Peyer's patch (tissue), 4 donors: Measurements from ENCODE around the gene RNF224. TPM values are rescaled to one million over a fixed set of nuclear protein-coding genes. Genes with fewer than 3 reads are reported as not detected.

Source experiments
- DNase-seq, 3 donors: peaks; one replicate each; pipeline ENCODE4 v3.0.0-alpha.2; 2017 to 2019
- H3K27ac ChIP-seq, 4 donors: fragments of 200-600 bp; sonication (generic); one replicate each; pipeline ENCODE4 v1.5.1; 2016 to 2019
- H3K27me3 ChIP-seq, 2 donors: fragments of 200-600 bp; sonication (generic); one replicate each; pipeline ENCODE4 v1.5.1; 2019
- H3K36me3 ChIP-seq, 3 donors: fragments of 200-600 bp; sonication (generic); one replicate each; pipeline ENCODE4 v1.5.1; 2016 to 2019
- H3K4me1 ChIP-seq, 4 donors: fragments of 200-600 bp; sonication (generic); one replicate each; pipeline ENCODE4 v1.5.1; 2016 to 2019
- H3K4me3 ChIP-seq, 4 donors: fragments of 200-600 bp; sonication (generic); 1 replicate in 3 of 4; 2 replicates in 1 of 4; pipeline ENCODE4 v1.5.1; 2016 to 2019; ENCODE audit warnings: mild to moderate bottlenecking in 1 of 4
- H3K9me3 ChIP-seq, 4 donors: fragments of 200-600 bp; sonication (generic); one replicate each; pipeline ENCODE4 v1.5.1; 2016 to 2019; ENCODE audit warnings: mild to moderate bottlenecking in 1 of 4
- POLR2A ChIP-seq, 2 donors: fragments of 450-650 bp; IDR thresholded peaks; one replicate each; pipeline ENCODE4 v1.5.1; 2017; ENCODE audit warnings: antibody characterized with exemption in 2 of 2, mild to moderate bottlenecking in 2 of 2, moderate library complexity in 2 of 2
- total RNA-seq, 4 donors: library from RNA; depleted of rRNA; stranded (reverse); fragments of >200 nt; gene quantifications; one replicate each; pipeline ENCODE4 v1.1.0, GENCODE V29; 2016
- TF ChIP-seq, protein P1 (sequence below), 6 experiments: fragments of 450-650 bp in 4 of 6; fragments of 200-600 bp in 2 of 6; sonication (generic) in 1 of 6; IDR thresholded peaks; one replicate each; pipeline ENCODE4 v1.5.1; 2017 to 2019; ENCODE audit warnings: antibody characterized with exemption in 6 of 6, mild to moderate bottlenecking in 3 of 6, moderate library complexity in 1 of 6

Gene RNF224
- total RNA-seq, 4 donors from 2014 or later: not detected

DNA sequence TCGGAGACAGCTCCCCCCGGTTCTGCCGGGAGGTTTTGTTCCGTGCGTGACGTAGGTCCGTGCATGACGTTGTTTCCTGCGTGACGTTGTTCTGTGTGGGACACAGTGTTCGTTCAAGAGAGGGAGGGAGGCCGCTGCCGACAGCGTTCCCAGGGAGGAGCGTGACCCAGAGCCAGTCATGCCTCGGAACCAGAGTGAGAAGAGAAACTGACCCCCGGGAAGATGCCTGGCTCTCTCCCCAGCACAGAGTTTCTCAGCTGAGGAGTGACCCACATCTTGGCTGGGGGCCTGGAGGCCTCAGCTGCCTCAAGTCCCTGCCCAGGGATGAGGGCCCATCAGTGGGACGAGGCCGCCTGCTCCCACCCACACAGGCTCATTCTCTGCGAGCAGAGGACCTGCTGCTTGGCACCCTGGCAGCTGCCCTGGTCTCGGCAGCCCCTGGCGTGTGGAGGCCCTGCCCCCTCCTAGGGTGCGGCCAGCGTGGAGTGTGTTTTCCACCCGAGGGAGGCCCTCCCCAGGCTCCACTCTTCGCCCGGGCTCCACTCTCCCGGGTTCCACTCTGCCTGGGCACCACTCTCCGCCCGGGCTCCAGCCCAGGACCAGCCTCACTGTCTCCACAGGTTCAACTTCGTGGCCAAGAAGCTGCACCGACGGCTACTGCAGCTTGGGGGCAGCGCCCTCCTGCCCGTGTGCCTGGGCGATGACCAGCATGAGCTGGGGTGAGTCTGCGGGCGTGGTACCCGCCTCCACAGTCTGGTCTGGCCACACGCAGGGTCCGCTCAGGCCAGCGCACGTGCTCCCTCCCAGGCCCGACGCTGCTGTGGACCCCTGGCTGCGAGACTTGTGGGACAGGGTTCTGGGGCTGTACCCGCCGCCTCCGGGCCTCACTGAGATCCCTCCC lies 13.9 kb upstream of the RNF224 start:
- Histone ChIP-seq H3K36me3 (peaks cover 0 to 15% (median 0%) of the 10 kb centered on the region in 3 donors), H3K4me3 (no peak overlapping the region), H3K27ac (no peak overlapping the region), H3K9me3 (no peaks in the 10 kb centered on the region), H3K4me1 (peaks cover 0 to 18% (median 2%) of the 10 kb centered on the region in 4 donors), H3K27me3 (no peaks in the 10 kb centered on the region)
- no peak for TF ChIP-seq POLR2A (IDR thresholded peaks at IDR 0.05)
- TF ChIP-seq, protein P1, sequence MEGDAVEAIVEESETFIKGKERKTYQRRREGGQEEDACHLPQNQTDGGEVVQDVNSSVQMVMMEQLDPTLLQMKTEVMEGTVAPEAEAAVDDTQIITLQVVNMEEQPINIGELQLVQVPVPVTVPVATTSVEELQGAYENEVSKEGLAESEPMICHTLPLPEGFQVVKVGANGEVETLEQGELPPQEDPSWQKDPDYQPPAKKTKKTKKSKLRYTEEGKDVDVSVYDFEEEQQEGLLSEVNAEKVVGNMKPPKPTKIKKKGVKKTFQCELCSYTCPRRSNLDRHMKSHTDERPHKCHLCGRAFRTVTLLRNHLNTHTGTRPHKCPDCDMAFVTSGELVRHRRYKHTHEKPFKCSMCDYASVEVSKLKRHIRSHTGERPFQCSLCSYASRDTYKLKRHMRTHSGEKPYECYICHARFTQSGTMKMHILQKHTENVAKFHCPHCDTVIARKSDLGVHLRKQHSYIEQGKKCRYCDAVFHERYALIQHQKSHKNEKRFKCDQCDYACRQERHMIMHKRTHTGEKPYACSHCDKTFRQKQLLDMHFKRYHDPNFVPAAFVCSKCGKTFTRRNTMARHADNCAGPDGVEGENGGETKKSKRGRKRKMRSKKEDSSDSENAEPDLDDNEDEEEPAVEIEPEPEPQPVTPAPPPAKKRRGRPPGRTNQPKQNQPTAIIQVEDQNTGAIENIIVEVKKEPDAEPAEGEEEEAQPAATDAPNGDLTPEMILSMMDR (IDR thresholded peaks at IDR 0.05): peak in 2 of 6 experiments; percentile 18 to 22
- DNase-seq: no peak

DNA sequence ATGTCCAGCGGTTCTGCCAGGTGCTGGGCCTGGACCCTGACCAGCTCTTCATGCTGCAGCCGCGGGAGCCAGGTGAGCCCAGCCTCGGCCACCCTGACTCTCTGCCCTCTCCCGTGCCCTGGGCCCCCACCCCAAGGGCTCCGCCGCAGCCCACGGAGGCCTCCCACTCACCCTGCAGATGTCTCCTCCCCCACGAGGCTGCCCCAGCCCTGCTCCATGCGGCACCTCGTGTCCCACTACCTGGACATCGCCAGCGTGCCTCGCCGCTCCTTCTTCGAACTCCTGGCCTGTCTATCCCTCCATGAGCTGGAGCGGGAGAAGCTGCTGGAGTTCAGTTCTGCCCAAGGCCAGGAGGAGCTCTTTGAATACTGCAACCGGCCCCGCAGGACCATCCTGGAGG lies 12.7 kb upstream of the RNF224 start:
- H3K27me3 ChIP-seq: no peaks in the 10 kb centered on the region
- H3K27ac ChIP-seq: no peak overlapping the region
- no peak for DNase-seq
- H3K9me3 ChIP-seq: no peaks in the 10 kb centered on the region
- no peak overlapping the region for H3K4me3 ChIP-seq
- peaks cover 0 to 15% (median 0%) of the 10 kb centered on the region in 3 donors for H3K36me3 ChIP-seq
- TF ChIP-seq POLR2A (IDR thresholded peaks at IDR 0.05): no peak
- TF ChIP-seq, protein P1 (IDR thresholded peaks at IDR 0.05): no peak
- H3K4me1 ChIP-seq: peaks cover 0 to 26% (median 2%) of the 10 kb centered on the region in 4 donors

DNA sequence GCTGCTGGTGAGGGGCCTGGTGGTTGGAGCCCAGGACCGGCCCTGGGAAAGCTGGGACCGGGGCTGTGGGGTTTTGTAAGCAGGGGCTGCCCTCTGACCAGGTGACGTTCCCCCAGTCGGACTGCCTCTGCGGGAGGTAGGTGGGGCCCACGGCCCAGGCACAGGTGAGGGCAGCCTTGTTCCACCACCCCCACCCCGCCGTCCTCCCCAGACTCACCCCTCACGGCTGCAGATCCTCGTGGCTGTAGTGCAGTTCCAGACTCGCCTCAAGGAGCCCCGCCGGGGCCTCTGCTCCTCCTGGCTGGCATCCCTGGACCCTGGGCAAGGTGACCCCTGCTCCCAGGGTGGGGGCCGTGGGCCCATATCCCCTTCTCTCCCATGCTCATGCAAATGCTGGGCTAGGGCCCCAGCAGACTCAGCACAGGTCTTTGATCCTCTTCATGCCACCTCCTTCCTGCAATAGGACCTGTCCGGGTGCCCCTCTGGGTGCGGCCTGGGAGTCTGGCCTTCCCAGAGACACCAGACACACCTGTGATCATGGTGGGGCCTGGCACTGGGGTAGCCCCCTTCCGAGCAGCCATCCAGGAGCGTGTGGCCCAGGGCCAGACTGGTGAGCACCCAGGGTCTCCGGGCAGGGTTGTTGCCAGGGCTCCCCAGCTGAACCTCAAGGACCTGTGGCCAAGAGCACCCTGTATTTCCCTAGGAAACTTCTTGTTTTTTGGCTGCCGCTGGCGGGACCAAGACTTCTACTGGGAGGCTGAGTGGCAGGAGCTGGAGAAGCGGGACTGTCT lies 11.9 kb upstream of the RNF224 start:
- no peak for TF ChIP-seq POLR2A (IDR thresholded peaks at IDR 0.05)
- TF ChIP-seq, protein P1 (IDR thresholded peaks at IDR 0.05): no peak
- Histone ChIP-seq H3K9me3 (no peaks in the 10 kb centered on the region), H3K27ac (no peak overlapping the region), H3K36me3 (peaks cover 0 to 15% (median 0%) of the 10 kb centered on the region in 3 donors), H3K4me1 (peaks cover 0 to 26% (median 2%) of the 10 kb centered on the region in 4 donors), H3K27me3 (no peaks in the 10 kb centered on the region), H3K4me3 (no peak overlapping the region)
- DNase-seq: no peak

DNA sequence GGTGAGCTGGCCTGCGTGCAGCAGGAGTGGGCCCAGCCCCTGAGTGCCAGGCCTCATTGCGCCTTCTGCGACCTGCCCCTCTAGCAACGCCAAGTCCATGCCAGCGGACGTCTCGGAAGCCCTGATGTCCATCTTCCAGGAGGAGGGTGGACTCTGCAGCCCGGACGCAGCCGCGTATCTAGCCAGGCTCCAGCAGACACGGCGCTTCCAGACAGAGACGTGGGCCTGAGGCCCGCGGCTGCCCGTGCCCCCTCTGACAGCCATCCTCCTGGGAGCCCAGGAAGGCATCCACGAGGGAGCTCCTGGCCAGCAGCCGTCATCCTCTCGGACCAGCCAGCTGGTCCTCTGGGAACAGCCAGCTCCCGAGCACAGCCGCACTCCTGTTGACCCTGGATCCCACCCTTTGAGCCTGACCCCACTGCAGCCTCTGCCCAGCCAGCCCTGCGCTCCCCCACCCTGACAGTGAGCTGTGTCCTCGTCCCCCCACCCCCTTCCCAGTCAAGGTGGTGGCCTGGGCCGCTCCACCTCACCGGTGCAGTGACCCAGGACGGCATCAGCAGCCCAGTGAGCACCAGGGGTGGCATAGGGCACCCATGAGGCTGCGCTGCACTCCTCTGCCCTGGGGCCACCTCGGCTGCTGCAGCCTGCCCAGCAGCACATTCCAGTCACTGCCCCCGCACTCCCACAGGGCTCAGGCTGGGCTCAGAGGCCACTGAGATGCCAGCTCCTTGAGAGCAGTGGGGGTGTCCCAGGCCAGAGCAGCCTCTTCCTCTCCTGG lies 10.9 kb upstream of the RNF224 start:
- Histone ChIP-seq H3K9me3 (no peaks in the 10 kb centered on the region), H3K36me3 (peaks cover 0 to 15% (median 0%) of the 10 kb centered on the region in 3 donors), H3K4me1 (peaks cover 0 to 30% (median 2%) of the 10 kb centered on the region in 4 donors), H3K4me3 (peak overlapping the region in 1 of 4 donors; percentile 54), H3K27ac (peak overlapping the region in 1 of 4 donors; percentile 95), H3K27me3 (no peaks in the 10 kb centered on the region)
- DNase-seq: no peak
- TF ChIP-seq POLR2A (IDR thresholded peaks at IDR 0.05): no peak
- TF ChIP-seq, protein P1 (IDR thresholded peaks at IDR 0.05): no peak
